ENCODE results near the gene CITED2. TPM values are rescaled to one million over a fixed set of nuclear protein-coding genes. Genes with fewer than 3 reads are reported as not detected.

The CITED2 gene
- total RNA-seq, 1 donor from 2014 or later = 10.3 TPM

- no peaks in the 10 kb centered on the region for H3K36me3 ChIP-seq (ENCODE audit: control insufficient read depth, insufficient read depth, low read length)
- no peak for FAIRE-seq
- no peak for TF ChIP-seq CTCF (IDR thresholded peaks at IDR 0.05; ENCODE audit: insufficient read depth, low read length, severe bottlenecking)
- H3K27me3 ChIP-seq (ENCODE audit: control insufficient read depth, insufficient read depth, low read length) = no peaks in the 10 kb centered on the region
- DNase-seq (ENCODE audit: low read depth) = no peak
- H3K4me3 ChIP-seq (ENCODE audit: low read depth, low read length) = no peak overlapping the region
Observed at GRCh38 chr6:139330306-139330705, 44.1 kb downstream of the CITED2 start.

- no peak for DNase-seq (ENCODE audit: low read depth)
- no peak for TF ChIP-seq CTCF (IDR thresholded peaks at IDR 0.05; ENCODE audit: insufficient read depth, low read length, severe bottlenecking)
- Histone ChIP-seq H3K4me3 (ENCODE audit: low read depth, low read length) (no peak overlapping the region), H3K27me3 (ENCODE audit: control insufficient read depth, insufficient read depth, low read length) (no peaks in the 10 kb centered on the region), H3K36me3 (ENCODE audit: control insufficient read depth, insufficient read depth, low read length) (no peaks in the 10 kb centered on the region)
- FAIRE-seq = no peak
Observed at GRCh38 chr6:139329224-139329623, 45.2 kb downstream of the CITED2 start.

GRCh38 chr6:139327038-139327437 lies 47.4 kb downstream of the CITED2 start:
- FAIRE-seq = no peak
- TF ChIP-seq CTCF (IDR thresholded peaks at IDR 0.05; ENCODE audit: insufficient read depth, low read length, severe bottlenecking) = no peak
- no peak overlapping the region for H3K4me3 ChIP-seq (ENCODE audit: low read depth, low read length)
- no peaks in the 10 kb centered on the region for H3K27me3 ChIP-seq (ENCODE audit: control insufficient read depth, insufficient read depth, low read length)
- H3K36me3 ChIP-seq (ENCODE audit: control insufficient read depth, insufficient read depth, low read length) = no peaks in the 10 kb centered on the region
- no peak for DNase-seq (ENCODE audit: low read depth)

GRCh38 chr6:139325686-139326085 lies 48.8 kb downstream of the CITED2 start:
- H3K27me3 ChIP-seq (ENCODE audit: control insufficient read depth, insufficient read depth, low read length) = no peaks in the 10 kb centered on the region
- TF ChIP-seq CTCF (IDR thresholded peaks at IDR 0.05; ENCODE audit: insufficient read depth, low read length, severe bottlenecking) = no peak
- no peaks in the 10 kb centered on the region for H3K36me3 ChIP-seq (ENCODE audit: control insufficient read depth, insufficient read depth, low read length)
- DNase-seq (ENCODE audit: low read depth) = no peak
- FAIRE-seq = no peak
- H3K4me3 ChIP-seq (ENCODE audit: low read depth, low read length) = no peak overlapping the region

GRCh38 chr6:139325125-139325524 lies 49.3 kb downstream of the CITED2 start:
- Histone ChIP-seq H3K36me3 (ENCODE audit: control insufficient read depth, insufficient read depth, low read length) (no peaks in the 10 kb centered on the region), H3K27me3 (ENCODE audit: control insufficient read depth, insufficient read depth, low read length) (no peaks in the 10 kb centered on the region), H3K4me3 (ENCODE audit: low read depth, low read length) (no peak overlapping the region)
- DNase-seq (ENCODE audit: low read depth) = no peak
- no peak for TF ChIP-seq CTCF (IDR thresholded peaks at IDR 0.05; ENCODE audit: insufficient read depth, low read length, severe bottlenecking)
- FAIRE-seq = no peak

GRCh38 chr6:139324301-139324555 lies 50.2 kb downstream of the CITED2 start:
- FAIRE-seq (no peak), DNase-seq (ENCODE audit: low read depth) (no peak)
- Histone ChIP-seq H3K36me3 (ENCODE audit: control insufficient read depth, insufficient read depth, low read length) (no peaks in the 10 kb centered on the region), H3K4me3 (ENCODE audit: low read depth, low read length) (no peak overlapping the region), H3K27me3 (ENCODE audit: control insufficient read depth, insufficient read depth, low read length) (no peaks in the 10 kb centered on the region)
- no peak for TF ChIP-seq CTCF (IDR thresholded peaks at IDR 0.05; ENCODE audit: insufficient read depth, low read length, severe bottlenecking)

All from bronchial epithelial cell (primary cell).